ENCODE data around the gene RPS29. TPM values are rescaled to one million over a fixed set of nuclear protein-coding genes. Genes with fewer than 3 reads are reported as not detected.

Gene RPS29
- 5,636 and 6,941 TPM in 2 replicates for total RNA-seq (ENCODE audit: low replicate concordance)

DNA sequence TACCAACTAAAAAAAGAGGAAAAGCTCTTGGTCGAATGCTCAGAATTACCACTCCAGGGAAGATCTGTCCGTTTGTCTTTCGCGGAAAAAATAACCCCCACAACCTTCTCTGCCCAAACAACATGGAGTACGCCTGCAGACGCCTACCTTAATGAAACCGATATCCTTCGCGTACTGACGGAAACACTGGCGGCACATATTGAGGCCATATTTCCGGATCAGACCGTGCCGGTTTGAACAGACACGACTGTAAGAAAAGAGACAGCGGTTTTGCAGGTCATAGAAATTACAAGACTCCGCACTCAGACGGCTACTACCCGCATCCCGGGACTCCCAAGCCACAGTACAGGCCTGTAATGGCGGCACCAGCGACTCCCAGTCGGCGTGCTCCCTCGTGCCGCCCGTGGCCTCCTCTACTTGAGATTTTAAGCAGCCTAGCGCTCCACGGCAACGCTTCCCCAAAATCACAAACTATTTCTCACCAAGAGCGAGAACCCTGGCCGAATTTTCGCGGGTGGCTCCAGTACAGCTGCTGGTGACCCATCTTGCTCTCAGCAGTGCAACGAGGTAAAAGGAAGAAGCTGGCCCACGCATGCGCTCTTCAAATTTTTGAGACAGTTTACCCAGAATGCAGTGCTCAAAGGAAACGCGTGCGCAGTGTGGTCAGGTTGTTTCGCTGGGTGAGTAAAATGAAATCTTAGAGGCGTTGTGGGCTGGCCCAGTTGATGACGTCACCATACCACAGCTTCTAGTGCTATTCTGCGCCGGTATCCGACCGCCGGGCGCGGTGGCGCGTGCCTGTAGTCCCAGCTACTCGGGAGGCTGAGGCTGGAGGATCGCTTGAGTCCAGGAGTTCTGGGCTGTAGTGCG, at the start of gene RPS29:
Gene RPS29 (minus strand): TSS at position 578 of the 870 bp plus-strand sequence. CDS start 34 bp downstream, at position 544.
- Histone ChIP-seq H3K4me1 (peaks cover 6% of the 10 kb centered on the region), H2AFZ (replicated peaks) (peak within 1 kb of the TSS; percentile 48), H3K79me2 (ENCODE audit: low read depth) (peaks cover 52% of the 10 kb centered on the region), H3K9me3 (ENCODE audit: low read depth) (no peaks in the 10 kb centered on the region), H4K20me1 (ENCODE audit: low read depth) (peaks cover 49% of the 10 kb centered on the region), H3K36me3 (peaks cover 15% of the 10 kb centered on the region), H3K4me2 (peak within 1 kb of the TSS; percentile 82), H3K27me3 (no peaks in the 10 kb centered on the region), H3K9ac (peak within 1 kb of the TSS; percentile 79), H3F3A (ENCODE audit: low read depth) (peaks cover 36% of the 10 kb centered on the region), H3K4me3 (peak within 1 kb of the TSS; percentile 76), H3K27ac (peak within 1 kb of the TSS; percentile 21)
- peaks cover 28% of the 10 kb centered on the region for H3K4me1 Mint-ChIP-seq
- H3K36me3 Mint-ChIP-seq, result peaks cover 36% of the 10 kb centered on the region
- peak within 1 kb of the TSS; percentile 95 for H3K4me3 Mint-ChIP-seq
- peaks cover 20% of the 10 kb centered on the region for H3K27me3 Mint-ChIP-seq (ENCODE audit: insufficient read depth, low read depth)
- TF ChIP-seq, protein P1, sequence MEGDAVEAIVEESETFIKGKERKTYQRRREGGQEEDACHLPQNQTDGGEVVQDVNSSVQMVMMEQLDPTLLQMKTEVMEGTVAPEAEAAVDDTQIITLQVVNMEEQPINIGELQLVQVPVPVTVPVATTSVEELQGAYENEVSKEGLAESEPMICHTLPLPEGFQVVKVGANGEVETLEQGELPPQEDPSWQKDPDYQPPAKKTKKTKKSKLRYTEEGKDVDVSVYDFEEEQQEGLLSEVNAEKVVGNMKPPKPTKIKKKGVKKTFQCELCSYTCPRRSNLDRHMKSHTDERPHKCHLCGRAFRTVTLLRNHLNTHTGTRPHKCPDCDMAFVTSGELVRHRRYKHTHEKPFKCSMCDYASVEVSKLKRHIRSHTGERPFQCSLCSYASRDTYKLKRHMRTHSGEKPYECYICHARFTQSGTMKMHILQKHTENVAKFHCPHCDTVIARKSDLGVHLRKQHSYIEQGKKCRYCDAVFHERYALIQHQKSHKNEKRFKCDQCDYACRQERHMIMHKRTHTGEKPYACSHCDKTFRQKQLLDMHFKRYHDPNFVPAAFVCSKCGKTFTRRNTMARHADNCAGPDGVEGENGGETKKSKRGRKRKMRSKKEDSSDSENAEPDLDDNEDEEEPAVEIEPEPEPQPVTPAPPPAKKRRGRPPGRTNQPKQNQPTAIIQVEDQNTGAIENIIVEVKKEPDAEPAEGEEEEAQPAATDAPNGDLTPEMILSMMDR (IDR thresholded peaks at IDR 0.05), result no peak
- TF ChIP-seq EZH2 (IDR thresholded peaks at IDR 0.05) (no peak), EZH2phosphoT487 (IDR thresholded peaks at IDR 0.05) (no peak)
- peak within 1 kb of the TSS; percentile 98 for H3K27ac Mint-ChIP-seq
- H3K9me3 Mint-ChIP-seq, result peaks cover 4% of the 10 kb centered on the region
- peak; percentile 98 for DNase-seq (ENCODE audit: low spot score)

DNA sequence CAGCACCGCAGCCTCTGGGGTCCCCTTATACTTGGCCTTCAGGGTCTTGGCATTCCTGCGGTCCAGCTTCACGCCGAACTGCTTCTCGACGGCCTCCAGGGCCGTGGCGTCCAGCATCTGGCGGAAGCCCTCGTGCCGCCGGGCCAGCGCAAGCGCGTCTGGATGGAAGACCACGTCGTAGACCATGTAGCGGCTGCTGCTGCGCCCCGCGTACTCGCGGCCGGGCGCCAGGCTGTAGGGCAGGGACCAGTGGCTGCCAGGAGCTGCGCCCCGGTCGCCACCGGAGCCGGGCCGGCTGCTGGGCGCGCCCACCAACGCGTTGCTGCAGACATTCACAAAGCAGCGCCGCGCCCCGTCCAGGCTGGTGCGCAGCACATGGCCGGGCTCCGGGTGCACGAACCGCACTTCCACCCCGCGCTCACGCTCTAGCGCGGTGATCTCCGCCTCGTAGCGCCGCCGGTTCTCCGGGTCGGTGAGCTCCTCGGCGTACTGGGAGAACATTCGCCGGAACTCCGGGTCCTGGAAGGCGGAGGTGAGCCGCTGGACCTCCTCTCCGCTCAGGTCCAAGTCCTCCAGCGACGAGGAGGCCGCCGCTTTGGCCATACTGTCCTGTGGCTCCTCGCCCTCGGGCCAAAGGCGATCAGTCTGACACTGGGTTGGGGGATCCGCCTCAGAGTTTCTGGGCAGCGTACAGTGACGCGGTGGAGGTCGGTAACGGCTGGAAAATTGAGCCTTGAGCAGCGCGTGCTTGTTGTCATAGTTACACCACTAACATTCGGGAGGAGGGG, 48.6 kb upstream of the RPS29 start, which contains the start of gene DNAAF2:
Gene DNAAF2 (minus strand): TSS at position 698 of the 788 bp plus-strand sequence. CDS start 95 bp downstream, at position 603.
- no peaks in the 10 kb centered on the region for H3K9me3 ChIP-seq (ENCODE audit: low read depth)
- peak within 1 kb of the TSS; percentile 95 for H3K27ac ChIP-seq
- Mint-ChIP-seq H3K9me3 (no peaks in the 10 kb centered on the region), H3K27ac (peak within 1 kb of the TSS; percentile 98), H3K36me3 (peaks cover 22% of the 10 kb centered on the region), H3K4me3 (peak within 1 kb of the TSS; percentile 100), H3K4me1 (peaks cover 29% of the 10 kb centered on the region), H3K27me3 (ENCODE audit: insufficient read depth, low read depth) (peaks cover 8% of the 10 kb centered on the region)
- H3K79me2 ChIP-seq (ENCODE audit: low read depth), result peaks cover 86% of the 10 kb centered on the region
- no peaks in the 10 kb centered on the region for H3K27me3 ChIP-seq
- H3K4me1 ChIP-seq, result peaks cover 7% of the 10 kb centered on the region
- peak within 1 kb of the TSS; percentile 90 for H2AFZ ChIP-seq (replicated peaks)
- peaks cover 44% of the 10 kb centered on the region for H4K20me1 ChIP-seq (ENCODE audit: low read depth)
- peak within 1 kb of the TSS; percentile 24 for H3K9ac ChIP-seq
- DNase-seq (ENCODE audit: low spot score), result peak; percentile 87
- TF ChIP-seq EZH2phosphoT487 (IDR thresholded peaks at IDR 0.05), result no peak
- TF ChIP-seq EZH2 (IDR thresholded peaks at IDR 0.05), result no peak
- TF ChIP-seq, protein P1 (IDR thresholded peaks at IDR 0.05), result no peak
- H3K4me3 ChIP-seq, result peak within 1 kb of the TSS; percentile 80
- H3K36me3 ChIP-seq, result no peaks in the 10 kb centered on the region
- peaks cover 36% of the 10 kb centered on the region for H3F3A ChIP-seq (ENCODE audit: low read depth)
- H3K4me2 ChIP-seq, result peak within 1 kb of the TSS; percentile 85

DNA sequence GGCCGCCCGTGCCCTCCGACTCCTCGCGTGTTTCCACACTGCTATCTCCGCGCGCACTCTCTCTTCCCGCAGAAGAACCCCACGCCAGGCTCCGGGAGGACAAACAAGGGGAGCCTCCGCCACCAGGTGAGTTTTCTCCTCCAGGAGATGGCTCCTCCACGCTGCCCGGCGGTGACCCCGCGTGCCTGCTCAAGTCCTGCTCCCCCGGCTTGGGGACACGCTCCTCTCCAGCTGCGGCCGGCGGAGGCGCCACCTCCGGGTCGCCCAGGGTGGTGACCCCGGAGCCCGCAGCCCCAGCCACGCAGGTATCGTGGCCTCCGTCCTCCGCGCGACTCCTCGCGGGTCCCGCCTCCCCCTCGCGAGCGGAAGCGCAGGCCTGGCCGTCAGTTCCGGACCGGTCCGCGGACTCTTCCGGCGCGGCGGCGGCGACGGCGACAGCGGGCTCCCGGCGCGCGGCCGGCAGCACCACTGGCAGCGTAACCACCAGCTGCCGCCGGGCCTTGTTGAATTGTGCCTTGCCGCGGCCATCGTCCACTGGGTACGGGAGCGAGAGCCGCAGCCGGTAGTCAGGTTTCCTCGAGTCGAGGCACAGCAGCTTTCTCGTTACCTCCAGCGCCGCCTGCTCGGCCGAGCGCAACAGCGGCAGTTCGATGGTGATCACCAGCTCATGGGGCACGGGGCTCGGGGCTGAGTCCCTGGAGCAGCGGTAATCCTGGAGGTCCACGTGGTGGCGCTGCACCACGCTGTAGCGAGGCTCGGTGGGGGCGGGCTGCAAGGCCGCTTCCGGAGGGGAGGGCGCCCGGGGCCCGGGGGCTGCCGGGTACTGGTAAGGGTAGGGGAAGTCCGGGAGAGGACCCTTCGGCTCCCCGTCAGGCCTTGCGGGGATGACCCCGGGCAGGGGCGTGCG, 47.7 kb upstream of the RPS29 start:
- peak overlapping the region; percentile 100 for H3K4me3 Mint-ChIP-seq
- Histone ChIP-seq H3K9me3 (ENCODE audit: low read depth) (no peaks in the 10 kb centered on the region), H3K4me3 (peak overlapping the region; percentile 80), H3K4me2 (peak overlapping the region; percentile 85), H3F3A (ENCODE audit: low read depth) (peaks cover 38% of the 10 kb centered on the region), H3K9ac (peak overlapping the region; percentile 24), H3K36me3 (no peaks in the 10 kb centered on the region), H3K27ac (peak overlapping the region; percentile 95), H3K4me1 (peaks cover 7% of the 10 kb centered on the region), H2AFZ (replicated peaks) (peak overlapping the region; percentile 90), H3K79me2 (ENCODE audit: low read depth) (peaks cover 87% of the 10 kb centered on the region), H3K27me3 (no peaks in the 10 kb centered on the region), H4K20me1 (ENCODE audit: low read depth) (peaks cover 52% of the 10 kb centered on the region)
- peaks cover 29% of the 10 kb centered on the region for H3K4me1 Mint-ChIP-seq
- no peak for TF ChIP-seq EZH2phosphoT487 (IDR thresholded peaks at IDR 0.05)
- TF ChIP-seq, protein P1 (IDR thresholded peaks at IDR 0.05), result peak; percentile 82
- peak; percentile 98 for DNase-seq (ENCODE audit: low spot score)
- peaks cover 8% of the 10 kb centered on the region for H3K27me3 Mint-ChIP-seq (ENCODE audit: insufficient read depth, low read depth)
- no peaks in the 10 kb centered on the region for H3K9me3 Mint-ChIP-seq
- H3K27ac Mint-ChIP-seq, result peak overlapping the region; percentile 99
- peaks cover 21% of the 10 kb centered on the region for H3K36me3 Mint-ChIP-seq

Data from neural progenitor cell (in vitro differentiated cells).